Hepatocyte (in vitro differentiated cells): ENCODE results near the gene TMEM239. TPM values are rescaled to one million over a fixed set of nuclear protein-coding genes. Genes with fewer than 3 reads are reported as not detected.

ENCODE experiments used
- DNase-seq: peaks from one replicate; pipeline ENCODE4 v3.0.0-alpha.2; 2016; ENCODE audit warnings: low spot score
- H2AFZ ChIP-seq: fragments of 200-600 bp; sonication (generic); 2 replicates; pipeline ENCODE4 v1.6.0; 2016; ENCODE audit warnings: antibody characterized with exemption, mild to moderate bottlenecking
- H3K27ac ChIP-seq: fragments of 200-600 bp; sonication (generic); 2 replicates; pipeline ENCODE4 v1.5.1; 2016; ENCODE audit warnings: mild to moderate bottlenecking
- H3K27me3 ChIP-seq: fragments of 200-600 bp; sonication (generic); 2 replicates; pipeline ENCODE4 v1.6.1; 2016
- H3K36me3 ChIP-seq: fragments of 200-600 bp; sonication (generic); replicated peaks from 2 replicates; pipeline ENCODE4 v1.5.1; 2016; ENCODE audit warnings: low read depth; ENCODE audit not compliant: insufficient read depth
- H3K4me1 ChIP-seq: fragments of 200-600 bp; sonication (generic); 2 replicates; pipeline ENCODE4 v1.5.1; 2016; ENCODE audit warnings: mild to moderate bottlenecking, moderate library complexity; ENCODE audit not compliant: insufficient read depth
- H3K4me2 ChIP-seq: fragments of 200-600 bp; sonication (generic); 2 replicates; pipeline ENCODE4 v1.6.0; 2016
- H3K4me3 ChIP-seq: fragments of 200-600 bp; sonication (generic); 2 replicates; pipeline ENCODE4 v1.5.1; 2016; ENCODE audit warnings: mild to moderate bottlenecking
- H3K79me2 ChIP-seq: fragments of 200-600 bp; sonication (generic); 2 replicates; pipeline ENCODE4 v1.6.0; 2017; ENCODE audit warnings: mild to moderate bottlenecking
- H3K9me2 ChIP-seq: fragments of 200-600 bp; sonication (generic); replicated peaks from 2 replicates; pipeline ENCODE4 v1.6.0; 2017; ENCODE audit warnings: mild to moderate bottlenecking; ENCODE audit not compliant: insufficient read depth
- H3K9me3 ChIP-seq: fragments of 200-600 bp; sonication (generic); 2 replicates; pipeline ENCODE4 v1.5.1; 2016; ENCODE audit warnings: low read depth, mild to moderate bottlenecking
- H4K20me1 ChIP-seq: fragments of 200-600 bp; sonication (generic); 2 replicates; pipeline ENCODE4 v1.6.0; 2016; ENCODE audit warnings: mild to moderate bottlenecking; ENCODE audit not compliant: insufficient read depth, poor library complexity, severe bottlenecking
- EZH2 ChIP-seq: fragments of 200-600 bp; sonication (generic); IDR thresholded peaks from 2 replicates; pipeline ENCODE4 v1.6.1; 2016; ENCODE audit warnings: antibody characterized with exemption, mild to moderate bottlenecking, borderline replicate concordance
- EZH2phosphoT487 ChIP-seq: fragments of 200-600 bp; sonication (generic); IDR thresholded peaks from one replicate; pipeline ENCODE4 v1.6.1; 2018; ENCODE audit warnings: antibody characterized with exemption, mild to moderate bottlenecking, low read depth, moderate library complexity; ENCODE audit not compliant: unreplicated experiment, severe bottlenecking
- WGBS: methylation state at CpG from one replicate; pipeline ENCODE4 v1.1.6; 2016; ENCODE audit warnings: low lambda C conversion rate; ENCODE audit errors: missing lambda C conversion rate; 5-methylcytosine and 5-hydroxymethylcytosine counted together
- polyA plus RNA-seq: library from polyadenylated mRNA; unstranded; fragments of >200 nt; fragmentation: Nextera tagmentation; extraction: Ambion mirVana; gene quantifications from 2 replicates; pipeline ENCODE4 v1.2.1, GENCODE V29; 2016
- total RNA-seq: library from RNA; depleted of rRNA; stranded (reverse); fragments of >200 nt; gene quantifications from 2 replicates; pipeline ENCODE4 v1.2.3, GENCODE V29; 2014
- TF ChIP-seq, protein P1 (sequence below): fragments of 200-600 bp; sonication (generic); IDR thresholded peaks from 2 replicates; pipeline ENCODE4 v1.5.1; 2016; ENCODE audit warnings: antibody characterized with exemption, mild to moderate bottlenecking; ENCODE audit not compliant: poor library complexity

TMEM239 gene
- total and polyA plus RNA-seq, 2 experiments from 2014 or later: not detected

DNA sequence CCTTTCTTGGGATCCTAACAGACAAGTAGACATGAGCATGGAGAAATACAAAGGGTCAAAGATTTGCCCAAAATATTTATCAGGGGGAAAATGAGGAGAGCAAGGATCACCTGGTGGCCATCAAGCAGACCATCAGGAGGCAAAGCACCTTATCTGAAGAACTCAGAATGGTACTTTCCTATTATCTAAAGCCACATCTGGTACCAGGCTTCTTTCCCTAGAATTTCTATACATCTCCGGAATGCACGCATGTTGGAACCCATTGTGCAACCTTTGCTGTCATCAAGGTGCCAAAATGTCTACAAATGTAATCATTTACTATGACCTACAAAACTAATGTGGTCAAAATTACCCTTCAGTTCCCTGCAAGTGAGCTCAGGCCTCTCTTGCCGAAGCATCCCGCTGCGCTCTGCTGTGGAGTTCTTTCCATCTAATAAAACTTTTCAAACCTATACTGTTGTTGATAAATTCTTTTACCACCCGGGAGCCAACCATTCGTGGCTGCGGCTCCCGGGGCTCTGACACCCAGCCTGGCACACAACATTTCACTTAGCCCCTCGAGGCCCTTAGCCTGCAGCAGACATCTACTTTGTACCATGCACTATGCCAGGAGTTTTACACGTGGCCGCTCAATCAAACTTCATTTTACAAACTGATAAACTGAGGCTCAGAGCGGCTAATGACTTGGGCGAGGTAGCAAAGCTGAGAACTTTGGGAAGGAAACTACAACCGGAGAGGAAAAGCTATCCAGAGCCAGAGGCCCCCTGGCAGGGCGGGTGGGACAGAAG, 11.9 kb upstream of the TMEM239 start:
- 57% methylated on average over 16 of the region's 16 CpGs for WGBS
- TF ChIP-seq EZH2: no peak
- no peak for TF ChIP-seq EZH2phosphoT487
- Histone ChIP-seq H3K36me3 (no peaks in the 10 kb centered on the region), H3K9me3 (no peaks in the 10 kb centered on the region), H3K27me3 (peaks cover 82% of the 10 kb centered on the region), H3K9me2 (no peaks in the 10 kb centered on the region), H3K4me3 (no peak overlapping the region), H2AFZ (no peak overlapping the region), H3K79me2 (no peaks in the 10 kb centered on the region), H3K27ac (no peak overlapping the region), H4K20me1 (no peaks in the 10 kb centered on the region), H3K4me1 (peaks cover 3% of the 10 kb centered on the region), H3K4me2 (peak overlapping the region; percentile 44)
- no peak for DNase-seq

DNA sequence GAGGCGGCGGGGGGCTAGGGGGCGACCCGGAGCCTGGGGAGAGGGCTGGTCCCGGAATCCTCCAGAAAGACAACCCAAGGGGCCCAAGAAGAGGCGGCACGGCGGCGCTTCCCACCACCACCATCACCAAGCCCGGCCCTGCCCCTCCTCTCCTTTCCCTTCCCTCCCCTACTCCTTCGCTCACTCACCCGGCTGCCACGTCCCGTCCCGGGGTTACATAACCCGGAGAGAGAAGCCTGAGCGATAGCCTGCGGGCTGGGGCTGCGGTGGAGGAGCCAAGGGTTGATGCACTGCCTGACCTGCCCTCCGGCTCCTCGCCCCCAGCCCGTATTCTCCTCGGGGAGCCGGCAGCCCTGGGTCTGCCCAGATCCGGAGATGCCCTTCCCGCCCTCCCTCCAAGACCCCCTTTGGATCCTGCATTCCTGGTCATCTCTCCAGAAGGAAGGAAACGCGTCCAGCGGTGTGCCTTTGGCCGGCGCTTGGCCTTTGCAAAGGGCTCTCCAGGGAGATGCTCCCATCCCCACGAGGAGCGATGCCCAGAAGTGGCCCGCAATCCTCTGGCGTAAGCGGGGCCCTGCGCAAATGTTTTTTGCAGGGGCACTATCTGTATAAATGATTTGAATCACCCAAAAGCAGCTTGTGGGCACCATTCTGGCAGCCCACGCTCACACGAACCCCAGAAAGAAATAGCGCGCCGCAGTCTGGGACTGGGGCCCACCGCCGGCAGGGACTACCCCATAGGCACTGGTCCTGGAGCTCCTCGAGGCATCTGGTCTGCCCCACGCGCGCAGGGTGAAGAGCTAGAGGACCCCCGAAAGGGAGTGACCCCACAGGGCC, 11.1 kb upstream of the TMEM239 start:
- 38% methylated on average over 40 of the region's 49 CpGs for WGBS
- H3K4me1 ChIP-seq: peaks cover under 1% of the 10 kb centered on the region
- DNase-seq: no peak
- no peak overlapping the region for H3K27ac ChIP-seq
- H3K9me3 ChIP-seq: no peaks in the 10 kb centered on the region
- TF ChIP-seq, protein P1, sequence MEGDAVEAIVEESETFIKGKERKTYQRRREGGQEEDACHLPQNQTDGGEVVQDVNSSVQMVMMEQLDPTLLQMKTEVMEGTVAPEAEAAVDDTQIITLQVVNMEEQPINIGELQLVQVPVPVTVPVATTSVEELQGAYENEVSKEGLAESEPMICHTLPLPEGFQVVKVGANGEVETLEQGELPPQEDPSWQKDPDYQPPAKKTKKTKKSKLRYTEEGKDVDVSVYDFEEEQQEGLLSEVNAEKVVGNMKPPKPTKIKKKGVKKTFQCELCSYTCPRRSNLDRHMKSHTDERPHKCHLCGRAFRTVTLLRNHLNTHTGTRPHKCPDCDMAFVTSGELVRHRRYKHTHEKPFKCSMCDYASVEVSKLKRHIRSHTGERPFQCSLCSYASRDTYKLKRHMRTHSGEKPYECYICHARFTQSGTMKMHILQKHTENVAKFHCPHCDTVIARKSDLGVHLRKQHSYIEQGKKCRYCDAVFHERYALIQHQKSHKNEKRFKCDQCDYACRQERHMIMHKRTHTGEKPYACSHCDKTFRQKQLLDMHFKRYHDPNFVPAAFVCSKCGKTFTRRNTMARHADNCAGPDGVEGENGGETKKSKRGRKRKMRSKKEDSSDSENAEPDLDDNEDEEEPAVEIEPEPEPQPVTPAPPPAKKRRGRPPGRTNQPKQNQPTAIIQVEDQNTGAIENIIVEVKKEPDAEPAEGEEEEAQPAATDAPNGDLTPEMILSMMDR: no peak
- TF ChIP-seq EZH2phosphoT487 (no peak), EZH2 (no peak)
- H3K27me3 ChIP-seq: peaks cover 74% of the 10 kb centered on the region
- peak overlapping the region; percentile 44 for H3K4me2 ChIP-seq
- no peaks in the 10 kb centered on the region for H3K9me2 ChIP-seq
- H3K4me3 ChIP-seq: no peak overlapping the region
- H4K20me1 ChIP-seq: no peaks in the 10 kb centered on the region
- H3K79me2 ChIP-seq: no peaks in the 10 kb centered on the region
- H3K36me3 ChIP-seq: no peaks in the 10 kb centered on the region
- H2AFZ ChIP-seq: no peak overlapping the region

DNA sequence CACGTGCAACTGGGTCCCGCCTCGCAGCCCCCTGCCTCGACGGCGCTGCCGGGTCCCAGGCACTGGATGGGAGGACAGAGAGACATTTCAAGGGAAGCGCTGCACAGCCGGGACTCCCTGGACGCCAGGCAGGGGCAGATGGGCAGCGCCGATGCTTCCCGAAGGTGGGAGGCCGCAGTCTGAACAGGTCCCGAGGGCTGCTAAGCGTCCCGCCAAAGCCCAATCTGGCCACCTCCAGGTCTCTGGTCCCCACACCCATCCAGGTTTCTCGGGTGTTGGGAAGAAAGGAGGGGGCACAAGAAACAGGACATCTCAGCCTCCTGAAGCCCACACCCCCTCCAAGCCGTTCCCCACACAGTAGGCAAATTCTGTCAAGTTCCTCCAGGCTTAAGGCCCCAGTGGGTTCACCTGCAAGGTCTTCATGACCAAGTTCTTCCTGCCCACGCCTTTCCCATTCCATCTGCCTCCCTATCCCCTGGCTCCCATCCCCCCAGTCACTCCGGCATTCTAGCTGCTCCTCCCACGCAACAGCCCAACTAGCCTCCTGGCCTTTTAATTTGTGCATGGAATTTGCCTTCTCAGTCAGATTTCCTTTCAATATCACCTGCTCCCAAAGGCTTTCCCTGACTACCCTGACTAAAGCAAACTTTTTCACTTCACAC, 10.3 kb upstream of the TMEM239 start:
- H3K4me3 ChIP-seq: no peak overlapping the region
- peaks cover 70% of the 10 kb centered on the region for H3K27me3 ChIP-seq
- no peaks in the 10 kb centered on the region for H3K79me2 ChIP-seq
- H3K4me2 ChIP-seq: no peak overlapping the region
- H3K9me3 ChIP-seq: no peaks in the 10 kb centered on the region
- no peak for DNase-seq
- H3K27ac ChIP-seq: no peak overlapping the region
- no peaks in the 10 kb centered on the region for H3K36me3 ChIP-seq
- H3K4me1 ChIP-seq: no peaks in the 10 kb centered on the region
- no peak overlapping the region for H2AFZ ChIP-seq
- no peaks in the 10 kb centered on the region for H3K9me2 ChIP-seq
- H4K20me1 ChIP-seq: no peaks in the 10 kb centered on the region
- TF ChIP-seq EZH2 (no peak), EZH2phosphoT487 (no peak)
- TF ChIP-seq, protein P1: no peak
- WGBS: 64% methylated on average over 22 of the region's 22 CpGs
